Adrenal gland (tissue), 12 donors: ENCODE data around the gene MAGOH. TPM values are rescaled to one million over a fixed set of nuclear protein-coding genes. Genes with fewer than 3 reads are reported as not detected.

Experiments
- DNase-seq, 7 donors: peaks; one replicate each; pipeline ENCODE4 v3.0.0-alpha.2; 2019 to 2020
- H3K27ac ChIP-seq, 5 donors: fragments of 200-600 bp; sonication (generic) in 4 of 5; 1 replicate in 3 of 5; 2 replicates in 2 of 5; pipeline versions ENCODE4 v1.5.1 to v1.8.0; 2016 to 2020; ENCODE audit warnings: mild to moderate bottlenecking in 1 of 5
- H3K27me3 ChIP-seq: fragments of 200-600 bp; 2 replicates; pipeline ENCODE4 v1.8.0; 2021
- H3K36me3 ChIP-seq, 2 donors: fragments of 200-600 bp; replicated peaks in 1 of 2; 1 replicate in 1 of 2; 2 replicates in 1 of 2; pipeline versions ENCODE4 v1.5.1 to v1.8.0; 2018 to 2022
- H3K4me1 ChIP-seq, 2 donors: fragments of 200-600 bp; replicated peaks in 1 of 2; 1 replicate in 1 of 2; 2 replicates in 1 of 2; pipeline versions ENCODE4 v1.5.1 to v1.8.0; 2018 to 2021
- H3K4me3 ChIP-seq, 4 donors: fragments of 200-600 bp; sonication (generic) in 3 of 4; one replicate each; pipeline ENCODE4 v1.5.1; 2016 to 2018
- H3K9me3 ChIP-seq, 3 donors: fragments of 200-600 bp; sonication (generic) in 1 of 3; replicated peaks in 1 of 3; 1 replicate in 2 of 3; 2 replicates in 1 of 3; pipeline versions ENCODE4 v1.5.1 to v1.8.0; 2016 to 2021
- POLR2A ChIP-seq, 2 donors: fragments of 450-650 bp; IDR thresholded peaks; one replicate each; pipeline ENCODE4 v1.6.1; 2017; ENCODE audit warnings: antibody characterized with exemption in 2 of 2, mild to moderate bottlenecking in 2 of 2, moderate library complexity in 1 of 2
- WGBS, 4 donors: extraction: QIAGEN DNeasy Blood & Tissue Kit in 2 of 4; methylation state at CpG; one replicate each; pipeline versions ENCODE4 v1.1.5 to v1.1.7; 2013 to 2017; 5-methylcytosine and 5-hydroxymethylcytosine counted together
- intact Hi-C, 2 donors: fragments of 100-400 bp; cut with DNase I; formaldehyde crosslinking; loops; one replicate each; pipeline versions ENCODE4 v1.14.1 to v1.15.0; 2022 to 2023
- polyA plus RNA-seq, 3 donors: library from polyadenylated mRNA; stranded (reverse); fragments of 200-250 nt in 2 of 3; fragments of 350-450 nt in 1 of 3; fragmentation: Illumina TruSeq in 1 of 3; extraction: RNeasy Lipid Tissue Mini Kit (QIAGEN cat#74804) in 1 of 3; gene quantifications; one replicate each; pipeline ENCODE4 v1.2.3, GENCODE V29; 2013 to 2014
- total RNA-seq, 9 donors: library from RNA; depleted of rRNA in 4 of 9; stranded (reverse); fragments of >200 nt in 4 of 9; fragments of 120-200 nt in 1 of 9; fragmentation: NEBNext Ultra II Directional in 1 of 9; extraction: Animal tissue kit (Norgen Biotek cat#: 25700) in 1 of 9; gene quantifications; one replicate each; pipeline versions ENCODE4 v1.1.0 to v1.2.4, GENCODE V29; 2013 to 2023
- TF ChIP-seq, protein P1 (sequence below), 6 experiments: fragments of 450-650 bp in 4 of 6; fragments of 200-600 bp in 2 of 6; sonication (generic) in 1 of 6; IDR thresholded peaks; 1 replicate in 5 of 6; 2 replicates in 1 of 6; pipeline versions ENCODE4 v1.5.1 to v1.8.0; 2016 to 2021; ENCODE audit warnings: antibody characterized with exemption in 6 of 6, mild to moderate bottlenecking in 2 of 6, moderate library complexity in 1 of 6
- donor health status: healthy with polysubstance abuse.
- donor health status: Bipolar disorder and iron deficiency.
- donor health status: DM: yes; HTN: yes; CAD: no.
- donor health status: DM: no; HTN: no; CAD: no.
- donor health status: DM: no; HTN: no; CAD: no.
- donor health status: DM: yes; HTN: yes; CAD: no.

The MAGOH gene
- total and polyA plus RNA-seq, 12 donors = 14.5 to 119 (median 33.3) TPM

DNA sequence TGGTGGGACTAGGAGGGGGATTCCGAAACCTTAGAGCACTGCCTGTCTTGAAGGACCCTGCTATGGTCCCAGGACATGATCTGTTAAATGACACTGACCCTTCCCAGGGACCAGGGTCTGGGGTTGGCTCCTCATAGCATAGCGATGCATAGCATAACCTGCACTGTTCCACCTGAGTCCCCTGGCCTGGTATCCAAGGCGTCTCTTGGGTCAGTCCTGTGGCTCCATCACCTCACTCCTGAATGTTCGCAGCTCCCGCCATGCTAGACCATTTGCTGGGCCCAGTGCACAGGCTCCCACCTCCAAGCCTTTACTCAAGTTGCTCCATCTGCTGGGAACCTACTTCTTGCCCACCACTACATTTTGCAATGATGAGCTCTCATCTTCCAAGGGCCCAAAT, 39.0 kb upstream of the MAGOH start:
- no peaks in the 10 kb centered on the region for H3K27me3 ChIP-seq
- intact Hi-C loops = no loop called here
- no peak for DNase-seq
- 84 to 95% (median 91%) methylated on average over 4 to 5 of the region's 5 CpGs for WGBS, 4 donors
- TF ChIP-seq, protein P1, sequence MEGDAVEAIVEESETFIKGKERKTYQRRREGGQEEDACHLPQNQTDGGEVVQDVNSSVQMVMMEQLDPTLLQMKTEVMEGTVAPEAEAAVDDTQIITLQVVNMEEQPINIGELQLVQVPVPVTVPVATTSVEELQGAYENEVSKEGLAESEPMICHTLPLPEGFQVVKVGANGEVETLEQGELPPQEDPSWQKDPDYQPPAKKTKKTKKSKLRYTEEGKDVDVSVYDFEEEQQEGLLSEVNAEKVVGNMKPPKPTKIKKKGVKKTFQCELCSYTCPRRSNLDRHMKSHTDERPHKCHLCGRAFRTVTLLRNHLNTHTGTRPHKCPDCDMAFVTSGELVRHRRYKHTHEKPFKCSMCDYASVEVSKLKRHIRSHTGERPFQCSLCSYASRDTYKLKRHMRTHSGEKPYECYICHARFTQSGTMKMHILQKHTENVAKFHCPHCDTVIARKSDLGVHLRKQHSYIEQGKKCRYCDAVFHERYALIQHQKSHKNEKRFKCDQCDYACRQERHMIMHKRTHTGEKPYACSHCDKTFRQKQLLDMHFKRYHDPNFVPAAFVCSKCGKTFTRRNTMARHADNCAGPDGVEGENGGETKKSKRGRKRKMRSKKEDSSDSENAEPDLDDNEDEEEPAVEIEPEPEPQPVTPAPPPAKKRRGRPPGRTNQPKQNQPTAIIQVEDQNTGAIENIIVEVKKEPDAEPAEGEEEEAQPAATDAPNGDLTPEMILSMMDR (IDR thresholded peaks at IDR 0.05) = no peak
- TF ChIP-seq POLR2A (IDR thresholded peaks at IDR 0.05) = no peak
- no peaks in the 10 kb centered on the region for H3K36me3 ChIP-seq
- no peaks in the 10 kb centered on the region for H3K4me1 ChIP-seq
- H3K27ac ChIP-seq = no peak overlapping the region
- no peak overlapping the region for H3K4me3 ChIP-seq
- no peaks in the 10 kb centered on the region for H3K9me3 ChIP-seq

DNA sequence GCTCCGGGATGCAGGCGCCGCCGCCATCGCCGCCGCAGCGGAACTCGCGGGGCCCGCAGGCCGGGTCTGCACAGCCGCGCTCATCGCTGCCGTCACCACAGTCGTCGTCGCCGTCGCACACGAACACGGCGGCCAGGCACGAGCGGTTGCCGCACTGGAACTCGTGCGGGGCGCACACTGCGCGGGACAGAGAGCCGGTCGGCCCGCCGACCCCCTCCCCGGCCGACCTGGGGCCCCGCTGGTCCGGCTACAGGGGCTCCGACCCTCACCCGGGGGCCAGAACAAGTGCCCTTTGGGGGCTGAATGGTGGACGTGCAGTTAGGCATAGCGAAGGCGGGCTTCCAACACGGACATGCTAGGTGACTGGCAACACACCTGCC, 38.6 kb upstream of the MAGOH start:
- TF ChIP-seq, protein P1 (IDR thresholded peaks at IDR 0.05) = no peak
- TF ChIP-seq POLR2A (IDR thresholded peaks at IDR 0.05) = no peak
- H3K27ac ChIP-seq = no peak overlapping the region
- no peaks in the 10 kb centered on the region for H3K36me3 ChIP-seq
- H3K27me3 ChIP-seq = no peaks in the 10 kb centered on the region
- no peaks in the 10 kb centered on the region for H3K4me1 ChIP-seq
- DNase-seq = no peak
- no peaks in the 10 kb centered on the region for H3K9me3 ChIP-seq
- intact Hi-C loops = no loop called here
- H3K4me3 ChIP-seq = no peak overlapping the region
- 82 to 85% (median 84%) methylated on average over 11 to 46 of the region's 46 CpGs for WGBS, 4 donors

DNA sequence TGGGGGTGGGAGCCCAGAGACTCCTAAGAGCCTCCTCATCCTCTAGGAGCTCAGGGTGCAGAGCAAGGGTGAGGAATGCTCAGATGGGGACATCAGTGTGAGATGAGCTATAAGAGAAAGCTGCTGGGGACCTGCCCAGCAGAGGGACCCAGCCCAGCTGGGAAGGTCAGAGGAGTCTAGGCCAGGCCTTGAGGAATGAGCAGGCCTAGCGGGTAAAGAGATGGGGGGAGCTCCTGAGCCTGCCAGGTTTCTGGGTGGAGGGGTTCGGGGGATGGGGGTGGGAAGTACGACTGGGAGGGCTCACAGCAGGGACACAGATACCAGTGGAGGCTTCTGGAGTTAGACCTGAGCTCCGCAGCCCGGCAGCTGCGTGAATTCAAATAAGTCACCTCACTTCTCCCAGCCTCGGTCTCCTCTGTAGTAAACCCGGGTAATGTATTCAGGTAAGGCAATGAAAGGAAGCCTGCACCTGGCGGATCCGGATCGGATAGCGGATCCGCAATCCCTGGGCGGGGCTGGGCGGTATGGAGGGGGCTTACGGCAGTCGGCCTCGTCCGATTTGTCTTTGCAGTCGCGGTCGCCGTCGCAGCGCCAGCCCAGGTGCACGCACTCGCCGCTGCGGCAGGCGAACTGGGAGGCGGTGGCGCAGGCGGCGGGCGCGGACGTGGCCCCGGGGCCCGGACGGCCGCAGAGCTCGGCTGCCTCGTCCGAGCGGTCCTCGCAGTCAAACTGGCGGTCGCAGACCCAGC, 38.0 kb upstream of the MAGOH start:
- DNase-seq = no peak

DNA sequence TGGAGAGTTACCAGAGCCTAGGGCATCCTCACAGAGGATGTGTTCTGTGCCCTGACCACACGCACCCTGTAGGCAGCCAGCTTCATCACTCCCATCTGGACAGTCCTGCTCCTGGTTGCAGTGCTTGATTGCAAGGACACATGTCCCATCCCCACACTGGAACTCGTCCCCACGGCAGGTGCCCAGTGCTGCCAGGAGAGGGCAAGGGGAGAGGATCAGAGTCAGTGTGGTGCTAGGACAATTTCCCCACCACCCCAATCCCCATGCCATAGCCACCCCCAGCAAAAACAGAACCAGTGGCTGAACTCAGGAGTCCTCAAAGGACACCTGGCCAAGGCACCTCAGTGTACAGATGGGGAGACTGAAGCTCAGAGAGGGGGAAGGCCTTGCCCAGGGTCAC, 37.2 kb upstream of the MAGOH start:
- intact Hi-C loops = no loop called here
- DNase-seq = no peak

More for the DNA sequence above, 38.0 kb upstream of the MAGOH start:
- H3K36me3 ChIP-seq = no peaks in the 10 kb centered on the region
- H3K9me3 ChIP-seq = no peaks in the 10 kb centered on the region
- 77 to 90% (median 86%) methylated on average over 29 to 48 of the region's 48 CpGs for WGBS, 4 donors
- H3K4me1 ChIP-seq = no peaks in the 10 kb centered on the region
- no peak for TF ChIP-seq POLR2A (IDR thresholded peaks at IDR 0.05)
- TF ChIP-seq, protein P1 (IDR thresholded peaks at IDR 0.05) = no peak
- no peaks in the 10 kb centered on the region for H3K27me3 ChIP-seq
- intact Hi-C loops = no loop called here
- H3K27ac ChIP-seq = no peak overlapping the region
- no peak overlapping the region for H3K4me3 ChIP-seq

More for the DNA sequence above, 37.2 kb upstream of the MAGOH start:
- WGBS, 4 donors = 74 to 92% (median 80%) methylated on average over 2 to 3 of the region's 3 CpGs
- Histone ChIP-seq H3K4me3 (no peak overlapping the region), H3K4me1 (no peaks in the 10 kb centered on the region), H3K27ac (no peak overlapping the region), H3K36me3 (no peaks in the 10 kb centered on the region), H3K27me3 (no peaks in the 10 kb centered on the region), H3K9me3 (no peaks in the 10 kb centered on the region)
- no peak for TF ChIP-seq POLR2A (IDR thresholded peaks at IDR 0.05)
- TF ChIP-seq, protein P1 (IDR thresholded peaks at IDR 0.05) = no peak
